Measurements from ENCODE around the gene CDKN1A.

DNA sequence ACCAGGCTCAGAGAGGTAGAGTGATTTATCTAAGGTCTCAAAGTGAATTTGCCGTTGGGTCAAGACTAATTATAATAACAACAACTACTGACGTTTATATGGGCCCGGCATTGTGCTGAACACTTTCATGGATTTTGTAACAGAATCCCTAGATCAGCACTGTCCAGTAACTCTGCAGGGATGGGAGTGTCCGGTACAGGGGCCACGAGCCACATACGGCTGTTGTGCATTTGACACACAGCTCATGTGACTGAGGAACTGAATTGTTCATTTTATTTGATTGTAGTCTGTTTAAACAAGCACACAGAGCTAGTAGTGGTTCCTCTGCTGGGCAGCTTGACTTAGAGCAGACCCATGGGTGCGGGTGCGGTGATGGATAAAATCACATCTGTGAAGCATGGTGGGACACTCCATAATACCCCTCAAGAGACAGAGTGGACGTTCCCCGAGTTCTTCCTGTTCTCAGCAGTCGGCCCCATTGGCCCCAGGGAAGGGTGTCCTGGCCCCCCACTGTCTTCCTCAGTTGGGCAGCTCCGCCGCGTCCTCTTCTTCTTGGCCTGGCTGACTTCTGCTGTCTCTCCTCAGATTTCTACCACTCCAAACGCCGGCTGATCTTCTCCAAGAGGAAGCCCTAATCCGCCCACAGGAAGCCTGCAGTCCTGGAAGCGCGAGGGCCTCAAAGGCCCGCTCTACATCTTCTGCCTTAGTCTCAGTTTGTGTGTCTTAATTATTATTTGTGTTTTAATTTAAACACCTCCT lies 6.8 kb downstream of the CDKN1A start:
- no peak for TF ChIP-seq EZH2phosphoT487 (IDR thresholded peaks at IDR 0.05; ENCODE audit: insufficient read depth, low read depth)
- TF ChIP-seq EZH2 (IDR thresholded peaks at IDR 0.05; ENCODE audit: insufficient read depth, poor library complexity, severe bottlenecking): no peak

Data from GM23248 (cell line).